ENCODE data around the gene FXYD3. TPM values are rescaled to one million over a fixed set of nuclear protein-coding genes. Genes with fewer than 3 reads are reported as not detected.

FXYD3 gene
- total and polyA plus RNA-seq, 9 donors: 0.23 to 33.2 (median 3.8) TPM; not detected in 2

GRCh38 chr19:35118268-35119020 is 2.8 kb downstream of the FXYD3 start:
- H3K27ac ChIP-seq: peak overlapping the region in 1 of 2 donors; percentile 87
- no peak for DNase-seq
- peaks cover 14% of the 10 kb centered on the region for H3K4me1 ChIP-seq (ENCODE audit: insufficient read depth)
- H3K27me3 ChIP-seq: no peaks in the 10 kb centered on the region
- WGBS, 3 donors: 84 to 93% (median 88%) methylated on average over 13 of the region's 13 CpGs
- TF ChIP-seq EP300 (IDR thresholded peaks at IDR 0.05) (no peak), POLR2A (IDR thresholded peaks at IDR 0.05) (no peak), CTCF (IDR thresholded peaks at IDR 0.05) (no peak)
- no peaks in the 10 kb centered on the region for H3K9me3 ChIP-seq
- no peak overlapping the region for H3K4me3 ChIP-seq
- intact Hi-C loops (cut with DNase I): no loop called here
- no peaks in the 10 kb centered on the region for H3K36me3 ChIP-seq

- TF ChIP-seq CTCF (IDR thresholded peaks at IDR 0.05): no peak
- no peak for TF ChIP-seq EP300 (IDR thresholded peaks at IDR 0.05)
- no peak for TF ChIP-seq POLR2A (IDR thresholded peaks at IDR 0.05)
- Histone ChIP-seq H3K36me3 (no peaks in the 10 kb centered on the region), H3K9me3 (no peaks in the 10 kb centered on the region), H3K4me3 (no peak overlapping the region), H3K4me1 (ENCODE audit: insufficient read depth) (peaks cover 14% of the 10 kb centered on the region), H3K27me3 (no peaks in the 10 kb centered on the region), H3K27ac (peak overlapping the region in 1 of 2 donors; percentile 87)
- 67 to 81% (median 72%) methylated on average over 13 to 14 of the region's 14 CpGs for WGBS, 3 donors
- intact Hi-C loops (cut with DNase I): no loop called here
- peak in 1 of 5 donors; percentile 51 for DNase-seq
Measured at GRCh38 chr19:35119091-35119490, 3.5 kb downstream of the FXYD3 start.

- H3K27ac ChIP-seq: peak overlapping the region in 1 of 2 donors; percentile 87
- no peaks in the 10 kb centered on the region for H3K9me3 ChIP-seq
- H3K4me3 ChIP-seq: no peak overlapping the region
- DNase-seq: peak in 1 of 5 donors; percentile 67
- WGBS, 3 donors: 54 to 62% (median 56%) methylated on average over 9 of the region's 9 CpGs
- H3K27me3 ChIP-seq: no peaks in the 10 kb centered on the region
- intact Hi-C loops (cut with DNase I): no loop called here
- H3K4me1 ChIP-seq (ENCODE audit: insufficient read depth): peaks cover 14% of the 10 kb centered on the region
- no peaks in the 10 kb centered on the region for H3K36me3 ChIP-seq
- TF ChIP-seq EP300 (IDR thresholded peaks at IDR 0.05) (no peak), POLR2A (IDR thresholded peaks at IDR 0.05) (no peak), CTCF (IDR thresholded peaks at IDR 0.05) (no peak)
Measured at GRCh38 chr19:35119578-35120155, 4.0 kb downstream of the FXYD3 start.

- Histone ChIP-seq H3K9me3 (no peaks in the 10 kb centered on the region), H3K27me3 (no peaks in the 10 kb centered on the region), H3K36me3 (no peaks in the 10 kb centered on the region), H3K4me3 (no peak overlapping the region), H3K27ac (peak overlapping the region in 1 of 2 donors; percentile 87), H3K4me1 (ENCODE audit: insufficient read depth) (peaks cover 14% of the 10 kb centered on the region)
- intact Hi-C loops (cut with DNase I): no loop called here
- DNase-seq: no peak
- TF ChIP-seq POLR2A (IDR thresholded peaks at IDR 0.05): no peak
- WGBS, 3 donors: 46 to 57% (median 50%) methylated on average over 7 of the region's 7 CpGs
Measured at GRCh38 chr19:35120492-35120891, 4.9 kb downstream of the FXYD3 start.

GRCh38 chr19:35120898-35121297 is 5.3 kb downstream of the FXYD3 start:
- 69 to 76% (median 73%) methylated on average over 7 of the region's 7 CpGs for WGBS, 3 donors
- peak overlapping the region in 1 of 2 donors; percentile 87 for H3K27ac ChIP-seq

More at GRCh38 chr19:35120898-35121297, 5.3 kb downstream of the FXYD3 start:
- H3K27me3 ChIP-seq: no peaks in the 10 kb centered on the region
- TF ChIP-seq CTCF (IDR thresholded peaks at IDR 0.05) (no peak), POLR2A (IDR thresholded peaks at IDR 0.05) (no peak), EP300 (IDR thresholded peaks at IDR 0.05) (no peak)
- peaks cover 14% of the 10 kb centered on the region for H3K4me1 ChIP-seq (ENCODE audit: insufficient read depth)
- no peaks in the 10 kb centered on the region for H3K9me3 ChIP-seq
- intact Hi-C loops (cut with DNase I): no loop called here
- no peak overlapping the region for H3K4me3 ChIP-seq
- H3K36me3 ChIP-seq: no peaks in the 10 kb centered on the region
- no peak for DNase-seq
